Measurements from ENCODE around the gene RASGRF2. TPM values are rescaled to one million over a fixed set of nuclear protein-coding genes. Genes with fewer than 3 reads are reported as not detected.
A peak's percentile ranks its signal among the peaks of the same experiment; 100 is the strongest.

RASGRF2 gene
- total and polyA plus RNA-seq, 2 of the 13 experiments (the other 11 are each of a cell fraction or from before 2014, with no cell fraction given): 23.6 to 29.0 TPM

GRCh38 chr5:80963521-80963895, 3.3 kb downstream of the RASGRF2 start:
- intact Hi-C loops (cut with micrococcal nuclease; ENCODE audit: unreplicated experiment): loop anchor here (5.0 kb wide), 1 partner anchor 64 kb away; no protein-coding TSS in a partner anchor
- ATAC-seq: no peak
- Histone ChIP-seq H2AFZ (ENCODE audit: low read length) (no peak overlapping the region), H3K4me1 (ENCODE audit: insufficient read depth, low read length) (peaks cover 69% of the 10 kb centered on the region), H3K27ac (ENCODE audit: extremely low read length, insufficient read depth, low read length) (peak overlapping the region; percentile 59), H3K9ac (ENCODE audit: insufficient read depth, low read depth, low read length) (peak overlapping the region; percentile 53), H3K36me3 (replicated peaks in 1 of 2; ENCODE audit: control insufficient read depth in 1 of 2, insufficient read depth in 2 of 2, low read length in 2 of 2) (no peaks in the 10 kb centered on the region), H4K20me1 (ENCODE audit: insufficient read depth, low read length) (peaks cover 5% of the 10 kb centered on the region; the same call in 1 of the 2 replicates), H3K4me2 (ENCODE audit: low read depth, low read length) (peak overlapping the region; percentile 81), H3K4me3 (replicated peaks in 1 of 3; ENCODE audit: insufficient read depth in 1 of 3, low read depth in 2 of 3, low read length in 3 of 3) (peak overlapping the region; percentile 84 to 98 (median 93); a peak in 5 of 6 replicates), H3K27me3 (ENCODE audit: control insufficient read depth in 1 of 2, insufficient read depth in 2 of 2, low read length in 2 of 2) (peaks cover 0 to 3% of the 10 kb centered on the region in 2 experiments; a peak in 1 of 5 replicates), H3K79me2 (ENCODE audit: insufficient read depth, low read length) (peaks cover 80% of the 10 kb centered on the region), H3K9me3 (ENCODE audit: low read length) (no peaks in the 10 kb centered on the region)
- in situ Hi-C loops (cut with HindIII; ENCODE audit: extremely low pct_ligation_motif_present, low pct_unique_long_range_greater_than_20kb): no loop called here
- POLR2A ChIA-PET: no interaction called here
- BruUV-seq (replicated peaks): no TSS peak
- TF ChIP-seq ZBTB40 (IDR thresholded peaks at IDR 0.05) (no peak), ZBTB40 (CRISPR knock-in tag; IDR thresholded peaks at IDR 0.05) (no peak), ZNF580 (CRISPR knock-in tag; IDR thresholded peaks at IDR 0.05; ENCODE audit: borderline replicate concordance, low read depth) (no peak), ZNF30 (CRISPR knock-in tag; IDR thresholded peaks at IDR 0.05) (no peak), MATR3 (CRISPR knock-in tag; IDR thresholded peaks at IDR 0.05) (no peak), HCFC1 (IDR thresholded peaks at IDR 0.05; ENCODE audit: low read depth, low read length) (no peak), ZBTB42 (CRISPR knock-in tag; IDR thresholded peaks at IDR 0.05) (no peak), ZSCAN31 (CRISPR knock-in tag; IDR thresholded peaks at IDR 0.05; ENCODE audit: low read depth) (no peak), GLI4 (CRISPR knock-in tag; IDR thresholded peaks at IDR 0.05; ENCODE audit: borderline replicate concordance) (no peak), ZNF616 (CRISPR knock-in tag; IDR thresholded peaks at IDR 0.05; ENCODE audit: low read depth) (no peak), MLLT10 (CRISPR knock-in tag; IDR thresholded peaks at IDR 0.05) (no peak), PHF8 (CRISPR knock-in tag; IDR thresholded peaks at IDR 0.05) (no peak), DRAP1 (CRISPR knock-in tag; IDR thresholded peaks at IDR 0.05) (no peak), POGZ (CRISPR knock-in tag; IDR thresholded peaks at IDR 0.05) (no peak)
- WGBS (ENCODE audit: low lambda C conversion rate): 53% methylated on average over 2 of the region's 2 CpGs
- no peak for DNase-seq (ENCODE audit: low spot score)
- CTCF ChIA-PET (ENCODE audit: low intra/inter-chr PET ratio, low total read pairs): no interaction called here
- no peak for FAIRE-seq

Measured in HepG2 (cell line).